HTR-8/SVneo (cell line): ENCODE measurements around the gene CPSF7.
"Not testable (repeated sequence)": the region's sequence is repeated elsewhere in the genome, so short reads cannot be mapped to it uniquely, and the experiment has no call there.

Source experiments
- DNase-seq: peaks from one replicate; pipeline ENCODE4 v3.0.0; 2011; ENCODE audit warnings: low spot score, mixed read lengths; ENCODE audit not compliant: insufficient read length
- FAIRE-seq: peaks from 2 replicates; lab custom pipeline; 2011; peaks lifted over from hg19 to GRCh38; lab: Jason Lieb, UNC

CPSF7 gene, protein sequence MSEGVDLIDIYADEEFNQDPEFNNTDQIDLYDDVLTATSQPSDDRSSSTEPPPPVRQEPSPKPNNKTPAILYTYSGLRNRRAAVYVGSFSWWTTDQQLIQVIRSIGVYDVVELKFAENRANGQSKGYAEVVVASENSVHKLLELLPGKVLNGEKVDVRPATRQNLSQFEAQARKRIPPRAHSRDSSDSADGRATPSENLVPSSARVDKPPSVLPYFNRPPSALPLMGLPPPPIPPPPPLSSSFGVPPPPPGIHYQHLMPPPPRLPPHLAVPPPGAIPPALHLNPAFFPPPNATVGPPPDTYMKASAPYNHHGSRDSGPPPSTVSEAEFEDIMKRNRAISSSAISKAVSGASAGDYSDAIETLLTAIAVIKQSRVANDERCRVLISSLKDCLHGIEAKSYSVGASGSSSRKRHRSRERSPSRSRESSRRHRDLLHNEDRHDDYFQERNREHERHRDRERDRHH

GRCh38 chr11:61429691-61430582 lies at the start of gene CPSF7, which contains the start of gene SDHAF2:
Gene CPSF7 (minus strand): TSS chr11:61429975. CDS start chr11:61429235, 740 bp downstream.
Gene SDHAF2 (plus strand): TSS chr11:61430124. CDS start chr11:61430147, 23 bp downstream.
- peak; percentile 94 for DNase-seq
- FAIRE-seq, result peak; percentile 54

DNA sequence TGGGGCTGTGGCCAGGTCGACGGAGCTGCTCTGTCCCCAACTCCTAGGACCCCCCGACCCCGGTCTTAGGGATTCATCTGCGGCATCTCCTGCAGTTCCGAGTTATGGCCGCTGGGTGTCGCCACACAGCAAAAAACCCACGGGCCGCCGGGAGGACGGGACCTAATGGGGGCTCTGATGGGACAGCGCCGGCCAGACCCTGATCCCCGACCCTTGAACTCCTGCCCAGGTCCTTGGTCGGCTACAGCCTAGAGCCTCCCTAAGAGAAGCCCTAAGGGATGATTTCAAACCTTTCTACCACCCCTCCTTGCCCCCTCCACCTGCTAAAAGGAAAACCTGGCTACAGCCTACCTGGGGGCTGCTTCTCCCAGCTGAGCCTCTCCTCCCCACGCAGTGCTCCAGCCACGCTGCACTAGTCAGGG lies 48.0 kb upstream of the CPSF7 start:
- FAIRE-seq (no peak), DNase-seq (peak; percentile 64)

DNA sequence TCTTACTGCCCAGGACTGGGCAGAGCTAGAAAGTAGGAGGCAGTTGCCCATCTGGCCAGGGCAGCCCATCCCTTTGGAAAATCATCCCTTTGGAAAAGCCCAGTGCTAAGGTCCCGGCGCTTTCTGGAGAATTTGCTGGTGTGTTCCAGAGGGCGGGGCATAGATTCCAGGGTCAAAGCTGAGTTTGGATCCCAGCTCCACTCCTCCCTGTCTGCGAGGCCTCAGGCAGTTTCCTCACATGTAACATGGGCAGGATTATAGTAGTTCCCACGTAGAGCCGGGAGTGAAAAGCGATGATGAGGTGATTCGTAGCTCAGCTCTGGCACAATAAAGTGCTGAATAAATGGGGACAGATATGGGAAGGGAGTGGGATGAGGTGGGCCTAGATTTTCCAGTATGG lies 47.4 kb upstream of the CPSF7 start:
- DNase-seq (no peak), FAIRE-seq (no peak)

GRCh38 chr11:61476371-61476770 lies 46.6 kb upstream of the CPSF7 start:
- DNase-seq (no peak), FAIRE-seq (no peak)

GRCh38 chr11:61475433-61475832 lies 45.7 kb upstream of the CPSF7 start:
- DNase-seq (no peak), FAIRE-seq (no peak)

GRCh38 chr11:61474013-61474643 lies 44.4 kb upstream of the CPSF7 start:
- DNase-seq (no peak), FAIRE-seq (no peak)

DNA sequence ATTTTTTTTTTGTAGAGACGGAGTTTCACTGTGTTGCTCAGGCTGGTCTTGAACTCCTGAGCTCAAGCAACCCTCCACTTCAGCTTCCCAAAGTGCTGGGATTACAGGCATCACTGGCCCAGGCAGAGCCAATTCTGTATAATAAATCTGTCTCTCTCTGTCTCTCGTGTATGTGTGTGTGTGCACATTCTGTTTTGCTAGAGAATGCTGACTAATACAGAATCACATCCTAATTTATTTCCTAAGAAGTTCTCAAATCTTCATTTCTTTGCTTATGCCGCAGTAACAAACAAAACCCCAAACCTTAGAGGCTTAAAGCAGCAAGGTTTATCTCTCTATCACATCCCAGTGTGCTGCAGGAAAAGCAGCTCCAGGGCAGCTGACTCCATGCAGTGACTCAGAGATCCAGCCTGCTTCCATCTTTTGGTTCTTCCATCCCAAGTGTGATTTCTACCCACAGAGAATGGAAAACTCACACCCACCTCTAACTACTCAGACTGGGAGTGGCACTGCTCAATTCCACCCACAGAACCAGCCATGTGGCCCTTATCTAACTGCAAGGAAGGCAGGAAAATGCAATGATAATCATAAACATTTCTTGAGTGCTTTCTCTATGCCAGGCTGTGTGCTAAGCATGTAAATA lies 43.7 kb upstream of the CPSF7 start:
- DNase-seq (no peak), FAIRE-seq (no peak)

DNA sequence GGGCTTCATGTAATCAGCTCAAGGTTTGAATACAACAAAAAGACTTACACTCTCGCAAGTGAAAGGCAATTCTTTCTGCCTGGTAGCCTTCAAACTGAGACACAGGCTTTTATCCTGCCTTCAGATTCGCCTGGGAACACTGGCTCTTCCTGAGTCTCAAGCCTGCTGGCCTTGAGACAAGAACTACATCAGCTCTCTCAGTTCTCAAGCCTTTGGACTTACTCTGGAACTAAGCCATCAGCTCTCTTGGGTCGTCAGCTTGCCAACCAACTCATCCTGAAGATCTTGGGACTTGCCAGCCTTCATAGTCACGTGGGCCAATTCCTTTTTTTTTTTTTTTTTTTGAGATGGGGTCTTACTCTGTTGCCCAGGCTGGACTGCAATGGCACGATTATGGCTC lies 43.1 kb upstream of the CPSF7 start:
- no peak for FAIRE-seq
- DNase-seq, result no peak

DNA sequence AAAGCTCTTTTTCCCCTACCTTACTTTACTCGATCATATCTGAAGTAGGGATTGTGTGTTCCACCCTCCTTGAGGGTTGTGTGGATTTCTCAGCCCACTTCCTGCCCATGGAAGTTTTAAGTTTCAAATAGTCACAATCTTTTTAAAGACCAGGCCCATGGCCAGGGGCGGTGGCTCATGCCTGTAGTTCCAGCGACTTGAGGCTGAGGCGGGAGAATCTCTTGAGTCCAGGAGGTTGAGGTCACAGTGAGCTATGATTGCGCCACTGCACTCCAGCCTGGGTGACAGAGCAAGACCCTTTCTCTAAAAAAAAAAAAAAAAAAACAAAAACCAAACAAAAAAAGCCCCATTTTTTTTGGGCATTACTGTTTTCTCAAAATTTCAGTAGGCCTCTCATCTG lies 42.5 kb upstream of the CPSF7 start:
- no peak for DNase-seq
- no peak for FAIRE-seq

- FAIRE-seq (no peak), DNase-seq (no peak)
These were observed 38.2 kb upstream of the CPSF7 start for GRCh38 chr11:61468002-61468401.

DNA sequence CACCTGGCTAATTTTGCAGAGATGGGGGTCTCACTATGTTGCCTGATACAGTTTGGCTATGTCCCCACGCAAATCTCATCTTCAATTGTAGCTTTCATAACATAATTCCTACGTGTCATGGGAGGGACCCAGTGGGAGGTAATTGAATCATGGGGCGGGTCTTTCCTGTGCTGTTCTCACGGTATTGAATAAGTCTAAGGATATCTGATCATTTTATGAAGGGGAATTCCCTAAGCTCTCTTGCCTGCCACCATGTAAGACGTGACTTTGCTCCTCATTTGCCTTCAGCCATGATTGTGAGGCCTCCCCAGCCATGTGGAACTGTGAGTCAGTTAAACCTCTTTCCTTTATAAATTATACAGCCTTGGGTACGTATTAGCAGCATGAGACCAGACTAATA lies 37.8 kb upstream of the CPSF7 start:
- FAIRE-seq, result not testable (repeated sequence)

GRCh38 chr11:61460986-61461385 lies 31.2 kb upstream of the CPSF7 start:
- DNase-seq, result no peak
- FAIRE-seq, result no peak

More for the DNA sequence above, 37.8 kb upstream of the CPSF7 start:
- not testable (repeated sequence) for DNase-seq

- FAIRE-seq (no peak), DNase-seq (no peak)
These were observed 30.7 kb upstream of the CPSF7 start for GRCh38 chr11:61460474-61460881.

GRCh38 chr11:61454520-61454919 lies 24.7 kb upstream of the CPSF7 start:
- DNase-seq, result no peak
- no peak for FAIRE-seq

GRCh38 chr11:61453695-61454094 lies 23.9 kb upstream of the CPSF7 start:
- FAIRE-seq, result no peak
- DNase-seq, result no peak

DNA sequence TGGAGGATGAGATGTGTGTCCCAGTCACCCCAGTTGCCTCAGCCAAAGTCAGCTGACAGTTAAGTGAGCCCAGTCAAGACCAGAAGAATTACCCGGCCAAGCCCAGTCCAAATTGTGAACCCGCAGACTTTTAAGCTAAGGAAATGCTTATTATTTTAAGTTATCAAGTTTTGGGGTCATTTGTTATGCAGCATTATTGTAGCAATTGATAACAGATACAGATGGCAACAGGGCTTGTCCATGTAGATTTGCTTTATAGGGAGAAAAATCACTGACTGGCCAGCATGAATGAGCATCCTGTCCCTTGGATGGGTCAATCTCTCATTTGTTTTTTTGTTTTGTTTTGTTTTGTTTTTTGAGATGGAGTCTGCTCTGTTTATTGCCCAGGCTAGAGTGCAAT lies 23.1 kb upstream of the CPSF7 start:
- FAIRE-seq, result no peak
- no peak for DNase-seq

- no peak for FAIRE-seq
These were observed 18.8 kb upstream of the CPSF7 start for GRCh38 chr11:61448552-61448927.

GRCh38 chr11:61447601-61448551 lies 18.1 kb upstream of the CPSF7 start:
- no peak for DNase-seq

More at GRCh38 chr11:61448552-61448927, 18.8 kb upstream of the CPSF7 start:
- no peak for DNase-seq

GRCh38 chr11:61446211-61446651 lies 16.5 kb upstream of the CPSF7 start:
- FAIRE-seq (no peak), DNase-seq (peak; percentile 83)

More at GRCh38 chr11:61447601-61448551, 18.1 kb upstream of the CPSF7 start:
- no peak for FAIRE-seq
